ENCODE measurements around the gene GLUL. TPM values are rescaled to one million over a fixed set of nuclear protein-coding genes. Genes with fewer than 3 reads are reported as not detected.

The GLUL gene
- total and polyA plus RNA-seq, 2 of the 4 experiments (the other 2 are of a cell fraction), result 131 to 385 TPM

DNA sequence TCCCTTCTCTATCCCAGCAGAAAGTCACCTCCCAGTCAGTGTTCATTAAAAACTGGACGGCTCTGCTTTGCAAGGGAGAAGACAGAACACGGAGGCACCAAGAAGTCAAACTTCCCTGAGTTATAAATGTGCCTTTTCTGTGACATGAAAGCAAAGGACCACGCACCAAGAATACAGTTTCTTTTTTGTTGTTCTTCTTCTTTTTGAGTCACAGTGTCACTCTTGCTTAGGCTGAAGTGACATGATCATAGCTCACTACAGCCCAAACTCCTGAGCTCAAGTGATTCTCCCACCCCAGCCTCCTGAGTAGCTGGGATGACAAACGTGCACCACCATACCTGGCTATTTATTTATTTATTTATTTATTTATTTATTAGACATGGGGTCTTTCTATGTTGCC lies 22.7 kb downstream of the GLUL start:
- no peaks in the 10 kb centered on the region for H3K9me1 ChIP-seq (ENCODE audit: insufficient read depth, low read length)
- dilution Hi-C loops (cut with HindIII; ENCODE audit: low sequenced_read_pairs, unreplicated experiment) (no loop called here), in situ Hi-C loops (cut with MboI; ENCODE audit: low sequenced_read_pairs) (no loop called here), intact Hi-C loops (cut with micrococcal nuclease) (no loop called here)
- H4K20me1 ChIP-seq (ENCODE audit: insufficient read depth, low read length), result no peaks in the 10 kb centered on the region
- H3K56ac ChIP-seq (ENCODE audit: extremely low read depth, insufficient read depth, low read length), result no peak overlapping the region
- no peaks in the 10 kb centered on the region for H3K4me1 ChIP-seq (ENCODE audit: control insufficient read depth, insufficient read depth, low read length)
- H3K4ac ChIP-seq (ENCODE audit: low read depth, low read length), result no peak overlapping the region
- no peak overlapping the region for H3K23ac ChIP-seq (ENCODE audit: low read depth, low read length)
- H2BK120ac ChIP-seq (ENCODE audit: low read depth, low read length), result no peak overlapping the region
- no peak overlapping the region for H3K18ac ChIP-seq (ENCODE audit: low read depth, low read length)
- DNase-seq, result no peak
- no peak for ATAC-seq (ENCODE audit: low read depth)
- no peak overlapping the region for H4K8ac ChIP-seq (ENCODE audit: low read depth in 2 of 2, low read length in 2 of 2)
- no peak overlapping the region for H2BK15ac ChIP-seq (ENCODE audit: low read depth, low read length)
- H3K27ac ChIP-seq (ENCODE audit: insufficient read depth, low read length), result no peak overlapping the region
- no peak overlapping the region for H2AFZ ChIP-seq (replicated peaks; ENCODE audit: low read length, poor library complexity)
- H3K36me3 ChIP-seq (ENCODE audit: control insufficient read depth, insufficient read depth, low read length), result no peaks in the 10 kb centered on the region
- no peaks in the 10 kb centered on the region for H3K79me1 ChIP-seq (ENCODE audit: low read depth in 1 of 2, low read length in 2 of 2)
- no peak overlapping the region for H4K91ac ChIP-seq (ENCODE audit: insufficient read depth, low read depth, low read length)
- no CpG with 5 or more reads among the region's 4 CpGs for WGBS, 2 experiments (ENCODE audit: extremely low coverage in 2 of 2, insufficient read length in 1 of 2)
- H2AK5ac ChIP-seq (ENCODE audit: low read depth, low read length), result no peak overlapping the region
- no TSS peak for BruUV-seq (replicated peaks)
- H4K5ac ChIP-seq (ENCODE audit: low read depth, low read length), result no peak overlapping the region
- H2AK9ac ChIP-seq (replicated peaks; ENCODE audit: low read depth, low read length, poor library complexity), result no peak overlapping the region
- no peak for TF ChIP-seq BHLHE40 (IDR thresholded peaks at IDR 0.05; ENCODE audit: low read depth, low read length)
- TF ChIP-seq SMC3 (IDR thresholded peaks at IDR 0.05; ENCODE audit: low read depth, low read length), result no peak
- TF ChIP-seq MXI1 (IDR thresholded peaks at IDR 0.05; ENCODE audit: borderline replicate concordance, low read depth, low read length), result no peak
- no peak for TF ChIP-seq CEBPB (IDR thresholded peaks at IDR 0.05; ENCODE audit: low read depth, low read length)
- TF ChIP-seq, protein P1, sequence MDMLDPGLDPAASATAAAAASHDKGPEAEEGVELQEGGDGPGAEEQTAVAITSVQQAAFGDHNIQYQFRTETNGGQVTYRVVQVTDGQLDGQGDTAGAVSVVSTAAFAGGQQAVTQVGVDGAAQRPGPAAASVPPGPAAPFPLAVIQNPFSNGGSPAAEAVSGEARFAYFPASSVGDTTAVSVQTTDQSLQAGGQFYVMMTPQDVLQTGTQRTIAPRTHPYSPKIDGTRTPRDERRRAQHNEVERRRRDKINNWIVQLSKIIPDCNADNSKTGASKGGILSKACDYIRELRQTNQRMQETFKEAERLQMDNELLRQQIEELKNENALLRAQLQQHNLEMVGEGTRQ (IDR thresholded peaks at IDR 0.05; ENCODE audit: low read depth, low read length), result no peak
- TF ChIP-seq MAZ (IDR thresholded peaks at IDR 0.05; ENCODE audit: borderline replicate concordance, low read depth, low read length), result no peak
- TF ChIP-seq, protein P2, sequence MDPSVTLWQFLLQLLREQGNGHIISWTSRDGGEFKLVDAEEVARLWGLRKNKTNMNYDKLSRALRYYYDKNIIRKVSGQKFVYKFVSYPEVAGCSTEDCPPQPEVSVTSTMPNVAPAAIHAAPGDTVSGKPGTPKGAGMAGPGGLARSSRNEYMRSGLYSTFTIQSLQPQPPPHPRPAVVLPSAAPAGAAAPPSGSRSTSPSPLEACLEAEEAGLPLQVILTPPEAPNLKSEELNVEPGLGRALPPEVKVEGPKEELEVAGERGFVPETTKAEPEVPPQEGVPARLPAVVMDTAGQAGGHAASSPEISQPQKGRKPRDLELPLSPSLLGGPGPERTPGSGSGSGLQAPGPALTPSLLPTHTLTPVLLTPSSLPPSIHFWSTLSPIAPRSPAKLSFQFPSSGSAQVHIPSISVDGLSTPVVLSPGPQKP (IDR thresholded peaks at IDR 0.05; ENCODE audit: borderline replicate concordance, low read depth, low read length), result no peak
- TF ChIP-seq POLR2A (IDR thresholded peaks at IDR 0.05; ENCODE audit: low read depth, low read length), result no peak
- no peak for TF ChIP-seq NFE2L2 (IDR thresholded peaks at IDR 0.05; ENCODE audit: low read depth, low read length)
- no peak for TF ChIP-seq MAFK (IDR thresholded peaks at IDR 0.05; ENCODE audit: low read depth, low read length)
- TF ChIP-seq FOS (IDR thresholded peaks at IDR 0.05; ENCODE audit: low read depth, low read length), result no peak
- TF ChIP-seq RCOR1 (IDR thresholded peaks at IDR 0.05; ENCODE audit: insufficient replicate concordance, low read length), result no peak
- no peak for TF ChIP-seq RAD21 (IDR thresholded peaks at IDR 0.05; ENCODE audit: low read length)
- TF ChIP-seq, protein P3, sequence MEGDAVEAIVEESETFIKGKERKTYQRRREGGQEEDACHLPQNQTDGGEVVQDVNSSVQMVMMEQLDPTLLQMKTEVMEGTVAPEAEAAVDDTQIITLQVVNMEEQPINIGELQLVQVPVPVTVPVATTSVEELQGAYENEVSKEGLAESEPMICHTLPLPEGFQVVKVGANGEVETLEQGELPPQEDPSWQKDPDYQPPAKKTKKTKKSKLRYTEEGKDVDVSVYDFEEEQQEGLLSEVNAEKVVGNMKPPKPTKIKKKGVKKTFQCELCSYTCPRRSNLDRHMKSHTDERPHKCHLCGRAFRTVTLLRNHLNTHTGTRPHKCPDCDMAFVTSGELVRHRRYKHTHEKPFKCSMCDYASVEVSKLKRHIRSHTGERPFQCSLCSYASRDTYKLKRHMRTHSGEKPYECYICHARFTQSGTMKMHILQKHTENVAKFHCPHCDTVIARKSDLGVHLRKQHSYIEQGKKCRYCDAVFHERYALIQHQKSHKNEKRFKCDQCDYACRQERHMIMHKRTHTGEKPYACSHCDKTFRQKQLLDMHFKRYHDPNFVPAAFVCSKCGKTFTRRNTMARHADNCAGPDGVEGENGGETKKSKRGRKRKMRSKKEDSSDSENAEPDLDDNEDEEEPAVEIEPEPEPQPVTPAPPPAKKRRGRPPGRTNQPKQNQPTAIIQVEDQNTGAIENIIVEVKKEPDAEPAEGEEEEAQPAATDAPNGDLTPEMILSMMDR (conservative IDR thresholded peaks at IDR 0.05; ENCODE audit: low read depth, low read length), result no peak
- no peak for TF ChIP-seq RFX5 (IDR thresholded peaks at IDR 0.05; ENCODE audit: low read depth, low read length)
- TF ChIP-seq CHD1 (IDR thresholded peaks at IDR 0.05; ENCODE audit: low read depth, low read length), result no peak
- no peak overlapping the region for H3K14ac ChIP-seq (replicated peaks; ENCODE audit: low read depth, low read length)
- H3K9ac ChIP-seq (ENCODE audit: low read depth, low read length), result no peak overlapping the region
- no peak overlapping the region for H2BK5ac ChIP-seq (ENCODE audit: low read depth, low read length, poor library complexity, severe bottlenecking)
- H3K4me2 ChIP-seq (ENCODE audit: low read depth, low read length), result no peak overlapping the region
- no peak overlapping the region for H3K4me3 ChIP-seq (ENCODE audit: insufficient read depth, low read depth, low read length)
- H3K9me3 ChIP-seq (ENCODE audit: control insufficient read depth, insufficient read depth, low read length), result no peaks in the 10 kb centered on the region
- peaks cover 2% of the 10 kb centered on the region for H3K27me3 ChIP-seq (ENCODE audit: control insufficient read depth, insufficient read depth, low read length)
- CTCF ChIA-PET, result no interaction called here
- H2BK20ac ChIP-seq (ENCODE audit: low read depth, low read length), result no peak overlapping the region
- POLR2A ChIA-PET (ENCODE audit: unreplicated experiment), result no interaction called here
